ENCODE results near the gene RNF181.
"Not testable (repeated sequence)": the region's sequence is repeated elsewhere in the genome, so short reads cannot be mapped to it uniquely, and the experiment has no call there.

The RNF181 gene

GRCh38 chr2:85606116-85606455 is 10.5 kb downstream of the RNF181 start:
- TF ChIP-seq CTCF (IDR thresholded peaks at IDR 0.05; ENCODE audit: control insufficient read depth, insufficient read depth, low read depth, low read length, missing control alignments): no peak
- H3K4me3 ChIP-seq (ENCODE audit: control insufficient read depth, low read depth, low read length): no peak overlapping the region
- no peak for DNase-seq (ENCODE audit: low read depth)

GRCh38 chr2:85607268-85608215 is 12.0 kb downstream of the RNF181 start:
- no peak for DNase-seq (ENCODE audit: low read depth)
- H3K4me3 ChIP-seq (ENCODE audit: control insufficient read depth, low read depth, low read length): no peak overlapping the region
- TF ChIP-seq CTCF (IDR thresholded peaks at IDR 0.05; ENCODE audit: control insufficient read depth, insufficient read depth, low read depth, low read length, missing control alignments): no peak

GRCh38 chr2:85611217-85611704 is 15.7 kb downstream of the RNF181 start:
- H3K4me3 ChIP-seq (ENCODE audit: control insufficient read depth, low read depth, low read length): peak overlapping the region; percentile 74
- DNase-seq (ENCODE audit: low read depth): no peak

GRCh38 chr2:85611705-85612587 is 16.4 kb downstream of the RNF181 start, which contains the start of gene C2orf68:
TSS of gene C2orf68 (minus strand) at chr2:85612066. CDS start at chr2:85611984, 82 bp downstream.
- no peak for TF ChIP-seq CTCF (IDR thresholded peaks at IDR 0.05; ENCODE audit: control insufficient read depth, insufficient read depth, low read depth, low read length, missing control alignments)
- peak within 1 kb of the TSS; percentile 74 for H3K4me3 ChIP-seq (ENCODE audit: control insufficient read depth, low read depth, low read length)
- no peak for DNase-seq (ENCODE audit: low read depth)

More at GRCh38 chr2:85611217-85611704, 15.7 kb downstream of the RNF181 start:
- TF ChIP-seq CTCF (IDR thresholded peaks at IDR 0.05; ENCODE audit: control insufficient read depth, insufficient read depth, low read depth, low read length, missing control alignments): no peak

GRCh38 chr2:85613717-85614515 is 18.4 kb downstream of the RNF181 start:
- TF ChIP-seq CTCF (IDR thresholded peaks at IDR 0.05; ENCODE audit: control insufficient read depth, insufficient read depth, low read depth, low read length, missing control alignments): no peak
- no peak overlapping the region for H3K4me3 ChIP-seq (ENCODE audit: control insufficient read depth, low read depth, low read length)
- DNase-seq (ENCODE audit: low read depth): no peak

GRCh38 chr2:85614757-85615156 is 19.2 kb downstream of the RNF181 start:
- not testable (repeated sequence) for DNase-seq (ENCODE audit: low read depth); H3K4me3 ChIP-seq (ENCODE audit: control insufficient read depth, low read depth, low read length)
